ENCODE results near the gene ASCL1. TPM values are rescaled to one million over a fixed set of nuclear protein-coding genes. Genes with fewer than 3 reads are reported as not detected.
A peak's percentile ranks its signal among the peaks of the same experiment; 100 is the strongest.

The ASCL1 gene
- total RNA-seq, 2 experiments from 2014 or later: not detected

GRCh38 chr12:102950107-102950949 is 7.1 kb upstream of the ASCL1 start:
- intact Hi-C loops (cut with micrococcal nuclease): loop anchor here (5.0 kb wide), 1 partner anchor 552 kb away; no protein-coding TSS in a partner anchor
- Mint-ChIP-seq H3K9me3 (no peaks in the 10 kb centered on the region), H3K27me3 (peaks cover 64% of the 10 kb centered on the region), H3K27ac (no peak overlapping the region), H3K36me3 (ENCODE audit: low read depth) (no peaks in the 10 kb centered on the region), H3K4me1 (ENCODE audit: low read depth) (peaks cover 14% of the 10 kb centered on the region), H3K4me3 (peak overlapping the region; percentile 23)
- POLR2A ChIA-PET: no interaction called here
- CTCF ChIA-PET: interaction anchor here (1.3 to 4.3 kb wide), 3 partner anchors 11 to 598 kb away, joined by 3 to 71 read pairs (median 5); no protein-coding TSS in a partner anchor
- DNase-seq: no peak
- ATAC-seq: no peak
- no peak for TF ChIP-seq CTCF (IDR thresholded peaks at IDR 0.05)

GRCh38 chr12:102950950-102951619 is 6.4 kb upstream of the ASCL1 start:
- peaks cover 72% of the 10 kb centered on the region for H3K27me3 Mint-ChIP-seq
- peak overlapping the region; percentile 23 for H3K4me3 Mint-ChIP-seq
- no peaks in the 10 kb centered on the region for H3K36me3 Mint-ChIP-seq (ENCODE audit: low read depth)
- POLR2A ChIA-PET: no interaction called here
- peaks cover 14% of the 10 kb centered on the region for H3K4me1 Mint-ChIP-seq (ENCODE audit: low read depth)
- CTCF ChIA-PET: interaction anchor here (1.3 to 4.3 kb wide), 3 partner anchors 10 to 597 kb away, joined by 3 to 71 read pairs (median 5); no protein-coding TSS in a partner anchor
- no peak overlapping the region for H3K27ac Mint-ChIP-seq
- H3K9me3 Mint-ChIP-seq: no peaks in the 10 kb centered on the region
- no peak for TF ChIP-seq CTCF (IDR thresholded peaks at IDR 0.05)
- intact Hi-C loops (cut with micrococcal nuclease): loop anchor here (5.0 kb wide), 1 partner anchor 551 kb away; no protein-coding TSS in a partner anchor
- DNase-seq (no peak), ATAC-seq (no peak)

GRCh38 chr12:102951841-102952240 is 5.6 kb upstream of the ASCL1 start:
- ChIA-PET CTCF (interaction anchor here (0.8 kb wide), 1 partner anchor 10 kb away, joined by 3 read pairs; no protein-coding TSS in a partner anchor), POLR2A (no interaction called here)
- no peak for ATAC-seq
- peaks cover 14% of the 10 kb centered on the region for H3K4me1 Mint-ChIP-seq (ENCODE audit: low read depth)
- no peak overlapping the region for H3K4me3 Mint-ChIP-seq
- TF ChIP-seq CTCF (IDR thresholded peaks at IDR 0.05): no peak
- peaks cover 76% of the 10 kb centered on the region for H3K27me3 Mint-ChIP-seq
- intact Hi-C loops (cut with micrococcal nuclease): loop anchor here (5.0 kb wide), 1 partner anchor 550 kb away; no protein-coding TSS in a partner anchor
- no peak for DNase-seq
- H3K27ac Mint-ChIP-seq: no peak overlapping the region
- no peaks in the 10 kb centered on the region for H3K9me3 Mint-ChIP-seq
- no peaks in the 10 kb centered on the region for H3K36me3 Mint-ChIP-seq (ENCODE audit: low read depth)

- peaks cover 75% of the 10 kb centered on the region for H3K27me3 Mint-ChIP-seq
- no peaks in the 10 kb centered on the region for H3K9me3 Mint-ChIP-seq
- no peaks in the 10 kb centered on the region for H3K36me3 Mint-ChIP-seq (ENCODE audit: low read depth)
- peaks cover 17% of the 10 kb centered on the region for H3K4me1 Mint-ChIP-seq (ENCODE audit: low read depth)
- H3K4me3 Mint-ChIP-seq: no peak overlapping the region
- DNase-seq (no peak), ATAC-seq (no peak)
- no peak overlapping the region for H3K27ac Mint-ChIP-seq
- ChIA-PET POLR2A (no interaction called here), CTCF (no interaction called here)
- no peak for TF ChIP-seq CTCF (IDR thresholded peaks at IDR 0.05)
- intact Hi-C loops (cut with micrococcal nuclease): loop anchor here (5.0 kb wide), 1 partner anchor 549 kb away; no protein-coding TSS in a partner anchor
Observed at GRCh38 chr12:102953221-102953620, 4.3 kb upstream of the ASCL1 start.
